GM19238 (cell line): ENCODE data around the gene ARRDC1.
"Not testable (repeated sequence)": the region's sequence is repeated elsewhere in the genome, so short reads cannot be mapped to it uniquely, and the experiment has no call there.

ENCODE experiments used
- DNase-seq: peaks from one replicate; pipeline ENCODE4 v3.0.0; 2011; ENCODE audit warnings: low spot score; ENCODE audit not compliant: insufficient read length

ARRDC1 gene

DNA sequence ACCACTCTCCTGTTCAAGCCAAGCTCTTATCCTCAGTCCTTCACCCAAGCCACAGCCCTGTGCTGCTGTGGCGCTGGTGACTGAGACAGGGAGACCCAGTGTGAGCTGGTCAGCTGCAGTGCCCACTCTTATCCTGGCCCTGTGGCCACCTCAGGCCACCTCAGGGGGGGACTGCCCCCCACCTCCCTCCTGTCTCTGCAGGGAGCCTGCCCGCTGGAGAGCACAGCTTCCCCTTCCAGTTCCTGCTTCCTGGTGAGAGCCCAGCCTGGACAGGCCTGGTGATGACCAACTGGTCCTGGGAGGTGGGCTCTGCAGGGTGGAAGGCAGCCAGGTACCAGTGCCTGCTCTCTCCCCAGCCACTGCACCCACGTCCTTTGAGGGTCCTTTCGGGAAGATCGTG is 7.8 kb downstream of the ARRDC1 start:
- DNase-seq, result no peak

DNA sequence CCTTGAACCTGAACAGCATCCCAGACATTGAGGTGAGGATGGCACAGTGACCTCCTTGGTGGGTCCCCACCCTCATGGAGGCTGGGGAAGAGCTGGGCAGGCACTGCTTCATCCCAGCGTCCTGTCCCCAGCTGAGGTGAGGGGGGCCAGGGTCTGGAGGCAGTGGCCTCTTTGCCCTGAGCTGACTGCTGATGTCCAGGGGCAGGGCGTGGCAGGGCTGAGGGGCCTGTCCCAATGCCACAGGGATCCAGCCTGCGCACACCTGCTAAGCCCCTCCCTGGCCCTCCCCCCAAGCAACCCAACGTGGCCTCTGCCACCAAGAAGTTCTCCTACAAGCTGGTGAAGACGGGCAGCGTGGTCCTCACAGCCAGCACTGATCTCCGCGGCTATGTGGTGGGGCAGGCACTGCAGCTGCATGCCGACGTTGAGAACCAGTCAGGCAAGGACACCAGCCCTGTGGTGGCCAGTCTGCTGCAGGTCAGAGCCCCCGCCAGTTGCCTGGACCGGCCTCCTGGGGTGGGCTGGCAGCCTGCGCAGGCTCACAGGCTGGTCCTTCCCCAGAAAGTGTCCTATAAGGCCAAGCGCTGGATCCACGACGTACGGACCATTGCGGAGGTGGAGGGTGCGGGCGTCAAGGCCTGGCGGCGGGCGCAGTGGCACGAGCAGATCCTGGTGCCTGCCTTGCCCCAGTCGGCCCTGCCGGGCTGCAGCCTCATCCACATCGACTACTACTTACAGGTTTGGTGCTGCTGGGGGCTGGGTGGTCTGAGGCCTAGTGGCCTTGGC is 8.4 kb downstream of the ARRDC1 start:
- DNase-seq, result no peak

DNA sequence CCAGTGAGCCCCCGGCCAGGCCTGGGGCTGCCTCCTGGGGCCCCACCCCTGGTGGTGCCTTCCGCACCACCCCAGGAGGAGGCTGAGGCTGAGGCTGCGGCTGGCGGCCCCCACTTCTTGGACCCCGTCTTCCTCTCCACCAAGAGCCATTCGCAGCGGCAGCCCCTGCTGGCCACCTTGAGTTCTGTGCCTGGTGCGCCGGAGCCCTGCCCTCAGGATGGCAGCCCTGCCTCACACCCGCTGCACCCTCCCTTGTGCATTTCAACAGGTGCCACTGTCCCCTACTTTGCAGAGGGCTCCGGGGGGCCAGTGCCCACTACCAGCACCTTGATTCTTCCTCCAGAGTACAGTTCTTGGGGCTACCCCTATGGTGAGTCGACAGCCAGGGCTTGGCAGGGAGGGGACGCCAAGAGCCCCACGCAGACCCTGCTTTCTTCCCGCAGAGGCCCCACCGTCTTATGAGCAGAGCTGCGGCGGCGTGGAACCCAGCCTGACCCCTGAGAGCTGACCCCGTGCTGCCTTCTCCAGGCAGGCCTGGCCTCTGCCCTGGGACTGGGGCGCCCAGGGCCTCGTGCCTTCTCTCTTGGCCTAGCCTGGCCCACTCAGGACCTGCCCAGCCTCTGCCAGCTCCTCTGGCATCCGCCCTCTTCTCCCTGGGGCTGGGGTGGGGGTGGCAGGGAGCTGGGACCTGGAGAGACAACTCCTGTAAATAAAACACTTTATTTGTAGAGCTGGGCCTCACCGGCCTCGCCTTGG is 9.3 kb downstream of the ARRDC1 start:
- no peak for DNase-seq

DNA sequence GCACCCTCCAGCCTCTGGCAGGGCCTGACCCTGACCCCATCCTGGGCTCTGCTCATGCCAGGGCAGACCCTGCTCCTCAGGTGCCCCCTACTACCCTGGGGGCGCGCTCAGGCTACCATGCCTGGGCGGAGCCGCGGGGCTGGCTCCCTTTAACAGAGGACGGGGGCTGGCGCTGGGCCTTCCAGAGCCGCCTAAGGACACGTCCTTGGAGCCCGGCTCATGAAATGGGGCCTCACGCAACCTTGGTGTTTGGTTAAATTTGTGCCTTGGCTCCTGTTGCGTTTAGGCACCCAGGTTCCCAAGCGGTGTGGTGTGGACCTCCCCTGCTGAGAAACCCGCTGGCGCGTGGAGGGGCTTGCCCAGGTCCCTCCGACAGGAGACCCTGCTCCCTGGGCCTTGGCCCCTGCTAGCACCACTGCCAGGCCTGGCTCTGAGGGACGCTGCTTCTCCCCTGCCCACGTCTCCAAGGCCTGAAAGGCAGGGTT is 9.9 kb downstream of the ARRDC1 start:
- no peak for DNase-seq

DNA sequence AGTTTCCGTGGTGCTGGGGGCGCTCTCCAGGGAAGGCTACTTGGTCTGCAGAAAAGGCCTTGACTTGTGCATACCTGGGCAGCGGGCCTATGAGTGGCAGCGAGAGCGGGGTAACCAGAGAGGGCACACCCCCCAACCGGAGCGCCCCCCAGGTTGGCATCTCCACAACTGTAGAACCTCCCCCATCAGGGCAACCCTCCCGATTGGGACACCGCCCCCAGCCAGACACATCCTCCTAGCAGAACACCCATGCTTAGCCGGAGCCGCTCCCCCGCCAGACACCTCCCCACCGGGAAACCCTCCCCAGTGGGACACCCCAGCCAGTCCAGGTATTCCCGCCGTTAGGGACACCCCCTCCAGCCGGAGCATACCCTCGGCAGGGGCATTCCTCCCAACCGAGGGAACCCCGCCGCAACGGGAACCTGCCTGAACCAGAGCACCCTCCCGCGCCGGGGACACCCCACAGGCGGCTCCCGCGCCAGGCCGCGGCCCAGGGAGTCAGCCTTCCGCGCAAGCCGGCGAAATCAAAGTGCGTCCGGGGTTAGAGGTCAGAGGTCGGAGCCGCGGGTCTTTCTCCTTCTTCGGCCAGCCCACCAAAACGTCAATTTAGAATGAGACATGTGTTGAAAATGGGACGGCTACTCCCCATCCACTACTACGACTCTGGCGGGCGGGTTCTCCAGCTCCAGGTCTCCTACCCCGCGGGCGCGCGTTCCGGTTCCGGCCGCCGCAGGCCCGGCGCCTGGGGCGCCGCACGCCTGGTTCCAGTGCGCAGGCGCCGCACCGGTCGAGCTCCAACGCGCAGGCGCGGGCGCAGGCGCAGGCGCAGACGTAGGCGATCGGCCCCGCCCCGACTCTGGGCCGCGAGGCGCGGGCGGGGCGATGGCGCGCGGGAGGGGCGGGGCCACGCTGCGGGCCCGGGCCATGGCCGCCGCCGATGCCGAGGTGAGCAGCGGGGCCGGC is 12.9 kb downstream of the ARRDC1 start, which contains the start of gene EHMT1:
Gene EHMT1 (plus strand): TSS at position 901 of the 963 bp plus-strand sequence. CDS start 24 bp downstream, at position 925.
- DNase-seq, result peak; percentile 98

DNA sequence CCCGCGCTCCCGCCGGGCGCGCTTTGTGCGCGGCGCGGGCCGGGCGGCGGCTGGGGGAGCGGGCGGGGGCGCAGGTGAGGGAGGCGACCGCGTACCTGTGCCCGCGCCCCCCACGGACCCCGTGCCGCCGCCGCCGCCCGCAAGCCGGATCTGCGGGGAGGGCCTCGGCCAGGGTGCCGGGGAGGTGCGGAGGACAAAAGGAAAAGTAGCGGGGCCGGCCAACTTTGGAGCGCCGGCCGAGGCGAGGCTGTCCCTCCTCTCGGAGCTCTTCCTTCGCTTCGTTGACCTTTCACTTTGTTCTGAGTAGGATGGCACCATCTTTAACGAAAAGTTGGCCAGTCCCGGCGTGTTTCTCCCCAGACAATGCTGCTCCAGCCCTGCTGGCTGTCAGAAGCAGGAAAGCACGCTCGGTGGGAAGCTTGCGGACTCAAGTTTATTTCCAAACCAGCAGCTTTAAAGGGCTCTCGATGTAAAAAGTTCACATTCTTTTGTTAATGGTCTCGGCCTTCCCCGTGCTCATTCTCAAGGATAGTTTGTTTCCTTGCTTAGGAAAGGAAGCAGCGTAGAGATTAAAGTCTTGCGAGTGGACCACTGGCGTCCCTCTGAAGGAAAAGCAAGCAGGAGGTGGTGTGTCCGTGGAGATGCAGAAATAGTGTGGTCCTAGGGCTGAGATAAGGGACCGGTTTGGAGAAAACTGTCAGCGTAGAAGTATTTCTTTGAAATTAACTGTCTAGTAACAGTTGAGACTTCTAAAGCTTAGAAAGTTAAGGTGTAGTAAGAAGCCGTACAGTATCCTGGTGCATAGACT is 14.0 kb downstream of the ARRDC1 start:
- DNase-seq, result peak; percentile 60

DNA sequence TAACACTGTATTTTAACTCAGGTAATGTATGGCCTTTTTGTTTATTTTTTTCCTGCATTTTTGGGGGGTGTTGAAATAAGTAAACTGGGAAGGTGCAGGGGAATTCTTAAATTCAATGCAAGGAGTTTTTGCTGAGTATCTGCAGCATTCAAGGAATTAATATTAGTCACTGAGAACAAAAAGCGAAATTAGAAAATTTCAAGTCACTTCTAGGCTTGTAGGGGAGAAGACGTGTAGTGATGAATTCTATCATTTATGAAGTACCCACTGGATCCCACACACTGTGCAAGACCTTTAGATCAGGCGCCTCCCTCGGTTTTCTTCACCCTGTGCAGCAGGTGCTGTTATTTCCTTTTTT is 14.5 kb downstream of the ARRDC1 start:
- no peak for DNase-seq

DNA sequence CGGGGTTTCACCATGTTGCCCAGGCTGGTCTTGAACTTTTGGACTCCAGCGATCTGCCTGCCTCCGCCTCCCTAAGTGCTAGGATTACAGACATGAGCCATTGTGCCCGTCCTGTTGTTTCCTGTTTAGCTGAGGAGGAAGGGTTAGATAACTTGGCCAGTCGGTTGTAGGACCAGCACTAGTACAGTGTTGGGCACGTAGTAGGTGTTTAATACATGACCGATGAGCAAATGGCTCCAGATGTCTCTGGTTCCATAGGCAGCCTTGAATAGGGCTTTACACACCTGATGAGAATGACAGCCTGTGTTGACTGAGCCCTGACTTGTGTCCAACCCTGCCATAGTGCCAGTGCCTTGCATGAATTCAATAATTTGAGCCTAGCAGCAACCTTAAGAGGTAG is 15.1 kb downstream of the ARRDC1 start:
- DNase-seq, result no peak

DNA sequence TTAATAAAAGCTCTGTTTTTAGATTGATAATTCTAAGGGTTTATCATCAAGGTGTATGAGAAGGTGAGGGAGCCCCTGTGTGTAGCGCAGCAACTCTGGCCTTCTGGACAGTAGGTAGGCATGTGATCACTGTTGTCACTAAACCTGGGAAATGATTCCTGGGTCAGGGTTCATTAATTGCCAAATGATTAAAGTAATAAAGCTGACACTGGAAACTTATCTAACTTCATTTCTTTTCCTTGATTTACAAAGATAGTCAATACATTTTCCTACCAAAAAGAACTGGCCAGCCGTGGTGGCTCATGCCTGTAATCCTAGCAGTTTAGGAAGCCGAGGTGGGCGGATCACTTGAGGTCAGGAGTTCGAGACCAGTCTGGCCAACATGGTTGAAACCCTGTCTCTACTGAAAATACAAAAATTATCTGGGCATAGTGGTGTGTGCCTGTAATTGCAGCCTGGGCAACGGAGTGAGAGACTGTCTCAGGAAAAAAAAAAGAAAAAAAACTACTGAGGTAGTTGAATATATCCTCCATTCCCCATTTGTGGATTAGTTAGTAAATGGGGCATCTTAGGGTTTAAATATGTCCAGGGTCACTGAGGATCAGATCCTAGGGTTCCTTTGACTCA is 15.8 kb downstream of the ARRDC1 start:
- DNase-seq, result no peak

DNA sequence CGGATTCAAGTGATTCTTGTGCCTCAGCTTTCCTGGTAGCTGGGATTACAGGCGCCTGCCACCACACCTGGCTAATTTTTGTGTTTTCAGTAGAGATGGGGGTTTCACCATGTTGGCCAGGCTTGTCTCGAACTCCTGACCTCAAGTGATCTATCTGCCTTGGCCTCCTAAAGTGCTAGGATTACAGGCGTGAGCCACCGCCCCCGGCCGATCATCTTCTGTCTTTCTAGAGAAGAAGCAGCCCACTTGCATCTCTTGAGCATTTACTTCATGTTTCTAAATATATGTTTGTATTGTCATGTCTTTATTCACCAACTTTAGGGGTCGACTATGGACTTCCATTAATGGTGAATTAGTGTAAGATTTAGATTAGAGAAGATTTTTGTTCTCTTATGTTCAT is 16.7 kb downstream of the ARRDC1 start:
- not testable (repeated sequence) for DNase-seq

DNA sequence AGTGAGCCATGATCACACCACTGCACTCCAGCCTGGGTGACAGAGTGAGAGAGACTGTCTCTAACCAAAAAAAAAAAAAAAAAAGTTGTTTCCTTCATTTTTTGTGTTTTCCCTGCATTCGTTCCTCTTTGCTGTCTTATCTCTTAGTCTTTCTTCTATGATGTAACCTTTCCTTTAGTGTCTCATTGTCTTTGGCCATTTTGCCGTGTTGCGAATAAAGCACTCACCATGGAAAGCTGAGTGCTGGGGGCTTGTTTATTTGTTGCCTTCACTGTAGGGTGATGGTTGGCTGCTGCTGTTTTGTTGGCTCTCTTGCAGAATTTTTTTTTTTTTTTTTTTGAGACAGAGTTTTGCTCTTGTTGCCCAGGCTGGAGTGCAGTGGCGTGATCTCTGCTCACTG is 21.0 kb downstream of the ARRDC1 start:
- DNase-seq, result no peak

DNA sequence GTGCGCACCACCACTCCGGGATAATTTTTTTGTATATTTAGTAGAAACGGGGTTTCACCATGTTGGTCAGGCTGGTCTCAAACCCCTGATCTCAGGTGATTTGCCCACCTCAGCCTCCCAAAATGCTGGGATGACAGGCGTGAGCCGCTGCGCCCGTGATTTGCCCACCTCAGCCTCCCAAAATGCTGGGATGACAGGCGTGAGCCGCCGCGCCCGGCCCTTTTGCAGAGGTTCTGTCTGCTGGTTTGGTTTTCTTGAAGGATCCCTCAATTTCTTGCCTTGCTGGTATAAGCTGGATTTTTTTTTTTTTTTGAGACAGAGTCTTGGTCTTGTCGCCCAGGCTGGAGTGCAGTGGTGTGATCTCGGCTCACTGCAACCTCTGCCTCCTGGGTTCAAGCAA is 21.9 kb downstream of the ARRDC1 start:
- DNase-seq, result not testable (repeated sequence)

DNA sequence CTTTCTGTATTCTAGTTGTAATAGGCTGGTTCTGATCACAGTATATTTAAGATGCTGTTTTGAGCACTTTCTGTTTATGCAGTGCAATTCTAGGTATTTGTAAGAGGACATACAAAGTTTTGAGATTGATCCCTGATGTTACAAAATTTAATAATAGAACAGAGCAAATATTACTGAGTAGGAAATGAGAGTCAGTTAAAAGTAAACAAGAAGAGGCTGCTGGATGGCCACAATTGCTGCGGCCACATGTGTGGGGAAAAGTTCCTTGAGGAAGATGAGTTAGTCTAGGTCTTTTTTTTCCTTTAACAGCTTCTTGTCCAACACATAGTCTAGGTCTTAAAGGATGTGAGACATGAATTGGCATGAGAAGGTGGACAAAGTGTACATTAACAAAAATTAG is 24.6 kb downstream of the ARRDC1 start:
- no peak for DNase-seq

DNA sequence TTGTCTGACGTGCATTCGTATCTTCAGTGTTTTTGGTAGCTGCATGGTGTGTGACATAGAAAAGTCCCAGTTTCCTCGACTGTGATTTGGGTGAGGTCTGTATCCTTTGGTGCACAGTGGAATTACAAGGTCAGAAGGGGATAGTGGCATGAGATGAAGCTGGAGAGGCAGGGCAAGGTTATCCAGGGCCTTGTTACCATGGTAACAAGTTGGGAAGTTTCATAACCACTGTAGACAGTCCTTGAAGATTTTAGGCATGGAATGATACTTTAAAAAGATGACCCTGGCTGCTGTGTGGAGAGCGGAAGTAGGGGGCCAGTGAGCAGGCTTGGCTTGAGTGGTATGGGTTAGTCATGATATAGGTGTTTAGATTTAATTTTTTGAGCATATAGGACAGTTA is 25.2 kb downstream of the ARRDC1 start:
- no peak for DNase-seq

DNA sequence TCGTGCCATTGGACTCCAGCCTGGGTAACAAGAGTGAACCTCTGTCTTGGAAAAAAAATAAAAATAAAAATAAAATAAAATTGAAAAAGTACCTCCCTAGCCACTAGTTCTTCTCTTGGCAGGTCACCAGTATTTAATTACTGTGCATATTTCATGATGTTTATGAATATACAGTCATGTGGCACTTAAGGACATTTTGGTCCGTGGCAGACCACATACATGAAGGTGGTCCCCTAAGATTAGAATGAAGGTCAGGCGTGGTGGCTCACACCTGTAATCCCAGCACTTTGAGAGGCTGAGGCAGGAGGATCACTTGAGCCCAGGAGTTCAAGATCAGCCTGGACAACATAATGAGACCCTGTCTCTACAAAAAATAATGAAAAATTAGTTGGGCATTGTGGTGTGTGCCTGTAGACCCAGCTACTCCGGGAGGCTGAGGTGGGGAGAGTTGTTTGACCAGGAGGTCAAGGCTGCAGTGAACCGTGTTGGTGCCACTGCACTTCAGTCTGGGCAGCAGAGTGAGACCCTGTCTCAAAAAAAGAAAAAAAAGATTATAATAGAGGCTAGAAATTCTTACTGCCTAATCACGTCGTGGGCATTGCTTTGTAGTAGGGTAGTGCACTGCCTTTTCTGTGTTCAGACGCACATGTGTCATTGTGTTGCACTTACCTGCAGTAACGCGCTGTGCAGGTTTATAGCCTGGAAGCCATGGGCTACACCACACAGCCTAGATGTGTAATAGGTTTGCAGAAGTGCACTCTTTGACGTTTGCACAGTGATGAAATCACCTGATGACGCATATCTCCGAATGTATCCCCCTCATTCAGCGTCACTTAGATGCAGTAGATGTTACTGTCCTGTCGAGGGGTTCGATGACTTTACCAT is 26.1 kb downstream of the ARRDC1 start:
- no peak for DNase-seq

DNA sequence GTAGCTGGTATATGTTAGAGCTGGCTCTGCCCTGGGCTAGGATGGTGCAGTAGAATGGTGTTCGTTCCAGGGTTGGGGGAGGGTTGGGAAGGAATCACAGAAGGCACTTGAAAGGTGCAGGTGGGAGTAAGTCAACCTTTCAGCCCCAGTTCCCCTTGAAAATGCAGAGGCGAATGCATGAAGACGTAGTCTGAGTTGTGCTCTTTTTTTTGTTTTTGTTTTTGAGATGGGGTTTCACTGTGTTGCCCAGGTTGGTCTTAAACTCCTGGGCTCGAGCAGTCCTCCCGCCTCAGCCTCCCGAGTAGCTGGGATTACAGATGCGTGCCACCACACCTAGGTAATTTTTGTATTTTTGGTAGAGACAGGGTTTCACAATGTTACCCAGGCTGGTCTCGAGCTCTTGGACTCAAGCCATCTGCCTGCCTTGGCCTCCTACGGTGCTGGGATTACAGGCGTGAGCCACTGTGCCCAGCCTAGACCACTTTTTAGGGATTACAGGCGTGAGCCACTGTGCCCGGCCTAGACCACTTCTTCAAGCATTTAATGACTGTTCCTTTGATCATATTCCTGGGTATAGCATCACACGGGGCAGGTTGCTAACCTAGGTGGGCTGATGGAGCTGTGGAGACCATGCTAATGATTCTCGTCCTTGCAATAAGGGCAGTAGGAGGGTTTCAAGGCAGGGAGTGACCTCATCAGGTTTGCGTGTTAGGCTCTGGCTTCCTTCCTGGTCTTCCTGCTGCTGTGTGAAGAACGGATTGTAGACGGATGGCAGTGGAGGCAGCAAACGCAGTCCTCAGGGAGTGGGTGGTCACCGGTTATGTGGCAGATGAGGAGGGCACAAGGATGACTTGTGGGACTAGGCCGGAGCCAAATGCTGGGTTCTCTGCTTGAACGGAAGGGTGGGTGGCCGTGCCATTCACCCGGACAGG is 27.0 kb downstream of the ARRDC1 start:
- no peak for DNase-seq

DNA sequence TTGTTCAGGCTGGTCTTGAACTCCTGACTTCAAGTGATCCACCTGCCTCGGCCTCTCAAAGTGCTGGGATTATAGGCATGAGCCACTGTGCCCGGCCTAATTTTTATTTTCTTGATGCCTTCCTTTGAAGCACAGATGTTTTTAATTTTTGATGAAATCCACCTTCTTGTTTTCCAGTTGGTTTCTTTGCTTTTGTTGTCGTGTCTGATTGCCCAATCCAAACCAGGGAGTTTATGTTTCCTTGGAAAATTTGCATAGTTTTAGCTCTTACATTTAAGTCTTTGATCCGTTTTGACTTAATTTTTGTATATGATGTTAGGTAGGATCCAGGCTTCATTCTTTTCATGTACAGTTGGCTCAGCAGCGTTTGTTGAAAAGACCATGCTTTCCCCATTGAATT is 28.5 kb downstream of the ARRDC1 start:
- no peak for DNase-seq

DNA sequence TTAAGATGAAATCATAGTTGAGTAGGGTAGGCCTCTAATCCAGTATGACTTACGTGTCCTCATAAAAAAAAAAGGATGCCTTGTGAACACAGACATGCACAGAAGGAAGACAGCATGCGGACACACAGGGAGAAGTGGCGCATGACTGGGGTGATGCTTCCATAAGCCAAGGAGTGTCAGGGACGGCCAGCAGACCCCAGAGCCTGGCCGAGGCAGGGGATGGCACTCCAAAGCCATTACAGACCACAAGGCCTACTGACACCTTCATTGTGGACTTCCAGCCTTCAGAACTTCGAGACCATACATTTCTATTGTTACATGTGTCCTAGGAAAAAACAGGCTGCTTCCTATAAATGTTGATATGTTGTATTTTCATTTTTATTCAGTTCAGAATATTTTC is 33.2 kb downstream of the ARRDC1 start:
- no peak for DNase-seq
